Left renal cortex interstitium (tissue), 4 donors: ENCODE measurements around the gene KLHL7. TPM values are rescaled to one million over a fixed set of nuclear protein-coding genes. Genes with fewer than 3 reads are reported as not detected.
"Not testable (repeated sequence)": the region's sequence is repeated elsewhere in the genome, so short reads cannot be mapped to it uniquely, and the experiment has no call there.

Experiments used
- DNase-seq, 4 donors: peaks; one replicate each; pipeline ENCODE4 v3.0.0-alpha.2; 2013; ENCODE audit warnings: low read depth in 4 of 4, low spot score in 2 of 4, missing footprints in 1 of 4
- polyA plus RNA-seq, 4 donors: library from polyadenylated mRNA; unstranded; fragments of 120-200 nt; gene quantifications; one replicate each; pipeline ENCODE4 v1.2.1, GENCODE V29; 2013; ENCODE audit not compliant: insufficient read length in 4 of 4

Gene KLHL7
- polyA plus RNA-seq, 4 donors, result 45.4 to 53.5 (median 50.5) TPM

DNA sequence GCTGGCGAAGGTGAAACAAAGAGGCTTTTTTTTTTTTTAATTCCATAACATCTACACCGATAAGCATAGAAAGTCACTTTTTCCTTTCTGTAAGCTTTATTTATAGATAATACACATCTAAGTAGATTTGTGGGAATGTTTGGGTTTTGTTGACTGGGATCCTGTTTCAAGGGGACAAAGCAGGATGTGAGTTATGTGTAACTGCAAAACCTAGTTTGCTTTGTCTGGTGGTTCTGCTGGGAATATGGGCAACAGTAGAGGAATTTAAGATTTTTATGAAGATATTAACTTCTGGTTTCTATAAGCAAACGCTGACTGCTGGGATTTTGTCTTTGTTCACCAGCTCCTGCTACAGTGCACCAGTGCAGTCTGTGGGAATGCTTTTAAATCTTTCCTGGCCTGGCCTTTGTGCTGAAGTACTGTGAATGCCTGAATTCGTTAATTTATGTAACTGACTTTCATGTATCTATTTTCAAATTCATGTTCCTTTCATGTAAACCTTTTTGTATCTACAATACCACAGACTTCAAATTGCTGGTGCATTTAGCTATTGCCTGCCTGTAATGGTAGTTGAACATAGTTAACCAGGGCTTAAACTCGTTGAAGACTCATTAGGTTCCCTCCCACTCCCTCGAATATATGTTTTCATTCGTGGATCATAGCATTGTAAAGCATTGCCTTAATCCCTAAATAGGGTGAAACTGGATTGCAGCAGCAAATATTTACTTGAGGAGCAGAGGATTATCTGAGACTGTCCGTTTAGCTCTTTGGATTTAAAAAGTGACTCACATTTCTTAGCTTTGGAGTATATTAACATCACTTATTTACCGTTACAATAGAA lies 1.5 kb downstream of the KLHL7 start:
- peak; percentile 20 to 48 (median 28) for DNase-seq

DNA sequence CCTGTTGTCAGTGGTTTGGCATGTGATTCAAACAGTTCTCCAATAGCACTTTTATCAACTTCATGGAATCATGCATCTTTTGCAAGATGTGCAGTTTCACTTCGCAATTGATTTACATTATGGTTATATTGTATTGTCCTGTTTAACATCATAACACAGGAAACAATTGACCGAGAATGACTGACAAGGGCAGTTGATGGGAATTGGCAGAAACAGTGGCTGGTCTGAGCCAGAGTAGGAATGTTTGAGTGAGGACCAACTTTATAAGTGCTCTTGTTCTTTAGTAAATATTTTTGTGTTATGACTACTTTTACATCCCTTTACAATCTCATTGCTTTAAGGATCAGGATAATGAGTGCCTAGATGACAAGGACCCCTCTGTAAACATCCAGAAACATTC lies 2.2 kb downstream of the KLHL7 start:
- no peak for DNase-seq

GRCh38 chr7:23108995-23109394 lies 3.4 kb downstream of the KLHL7 start:
- no peak for DNase-seq

- DNase-seq, result no peak
These were observed 3.9 kb downstream of the KLHL7 start for GRCh38 chr7:23109470-23109869.

DNA sequence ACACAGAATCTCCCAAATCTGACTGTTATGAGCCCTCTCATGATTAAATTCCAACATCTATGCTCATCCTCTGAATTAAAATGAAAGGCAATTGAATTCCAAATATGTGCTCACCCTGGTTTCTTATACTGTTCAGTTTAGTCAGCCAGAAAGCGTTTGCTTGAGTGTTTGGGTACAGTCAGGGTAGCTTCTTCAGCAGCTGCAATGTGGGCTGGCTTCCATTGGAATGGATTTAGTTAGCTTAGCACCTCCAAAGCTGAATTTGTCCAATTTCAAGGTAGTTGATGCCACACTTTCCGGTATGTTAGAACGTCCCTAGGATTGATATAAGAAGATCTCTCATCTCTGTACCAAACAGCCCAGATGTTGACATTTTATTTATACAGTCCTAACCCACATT lies 9.3 kb downstream of the KLHL7 start:
- no peak for DNase-seq

DNA sequence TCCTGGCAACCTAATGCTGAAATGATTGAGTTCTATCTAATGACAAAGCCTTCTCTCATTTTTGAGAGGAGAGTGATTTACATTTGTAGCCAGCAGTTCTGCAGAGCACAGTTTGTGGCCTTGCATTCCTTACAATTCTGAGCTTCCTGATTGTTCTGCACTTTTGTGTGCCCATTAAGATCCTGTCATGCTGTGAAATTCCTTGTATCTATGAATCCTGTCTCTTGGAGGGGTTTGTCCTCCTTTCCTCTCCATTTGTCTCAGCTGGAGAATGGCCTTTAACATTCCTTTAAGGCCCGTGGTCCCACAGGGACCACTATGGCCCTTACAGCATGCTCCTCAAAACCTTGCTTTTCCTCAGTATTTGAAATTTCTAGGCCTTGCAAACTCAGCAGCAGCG lies 10.4 kb downstream of the KLHL7 start:
- DNase-seq, result no peak

DNA sequence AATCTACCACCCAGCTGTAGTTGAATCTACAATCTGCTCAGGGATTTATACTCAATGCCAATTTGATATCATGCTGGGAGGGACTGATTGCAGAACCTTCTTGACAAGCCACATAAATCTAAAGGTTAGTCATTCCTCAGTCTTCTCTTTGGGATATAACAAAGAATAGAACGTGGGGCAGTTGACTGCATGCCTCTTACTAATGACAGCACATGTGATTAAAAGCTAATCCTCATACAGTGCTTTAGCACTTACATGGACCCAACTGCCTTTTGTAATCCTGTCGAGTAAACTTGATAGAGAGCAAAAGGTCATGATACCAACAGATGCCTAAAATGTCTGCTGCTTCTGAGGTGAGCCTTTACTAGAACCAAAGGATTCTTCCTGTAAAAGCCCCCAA lies 12.3 kb downstream of the KLHL7 start:
- no peak for DNase-seq

DNA sequence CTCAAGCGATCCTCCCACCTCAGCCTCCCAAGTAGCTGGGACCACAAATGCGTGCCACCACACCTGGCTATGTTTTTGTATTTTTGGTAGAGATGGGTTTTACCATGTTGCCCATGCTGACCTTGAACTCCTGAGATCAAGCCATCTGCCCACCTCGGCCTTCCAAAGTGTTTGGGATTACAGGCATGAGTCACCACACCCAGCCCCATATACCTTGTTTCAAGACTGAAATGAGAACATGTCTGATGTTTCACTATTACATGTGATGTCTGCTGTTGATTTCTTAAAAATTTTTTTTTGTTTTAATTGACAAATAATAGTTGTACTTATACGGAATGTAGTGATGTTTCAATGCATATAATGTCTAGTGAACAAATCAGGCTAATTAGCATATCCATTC lies 14.5 kb downstream of the KLHL7 start:
- no peak for DNase-seq

- no peak for DNase-seq
These were observed 15.6 kb downstream of the KLHL7 start for GRCh38 chr7:23121165-23121564.

GRCh38 chr7:23123007-23123406 lies 17.4 kb downstream of the KLHL7 start:
- no peak for DNase-seq

DNA sequence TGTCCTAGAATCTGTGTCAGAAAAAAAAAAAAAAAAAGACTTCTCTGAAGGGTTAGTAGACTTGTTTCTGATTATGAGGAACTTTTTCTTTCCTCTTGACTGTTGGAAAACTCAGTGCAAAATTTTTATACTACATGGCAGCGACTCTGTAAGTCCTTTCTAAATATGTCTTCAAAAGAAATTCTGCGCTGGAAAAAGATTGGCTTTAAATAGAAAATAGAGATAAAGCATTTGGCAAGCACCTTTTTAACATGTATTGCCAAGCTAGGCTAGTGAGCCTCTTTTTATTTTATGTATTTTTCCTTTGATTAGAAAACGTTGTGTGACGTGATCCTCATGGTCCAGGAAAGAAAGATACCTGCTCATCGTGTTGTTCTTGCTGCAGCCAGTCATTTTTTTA lies 17.9 kb downstream of the KLHL7 start:
- no peak for DNase-seq

DNA sequence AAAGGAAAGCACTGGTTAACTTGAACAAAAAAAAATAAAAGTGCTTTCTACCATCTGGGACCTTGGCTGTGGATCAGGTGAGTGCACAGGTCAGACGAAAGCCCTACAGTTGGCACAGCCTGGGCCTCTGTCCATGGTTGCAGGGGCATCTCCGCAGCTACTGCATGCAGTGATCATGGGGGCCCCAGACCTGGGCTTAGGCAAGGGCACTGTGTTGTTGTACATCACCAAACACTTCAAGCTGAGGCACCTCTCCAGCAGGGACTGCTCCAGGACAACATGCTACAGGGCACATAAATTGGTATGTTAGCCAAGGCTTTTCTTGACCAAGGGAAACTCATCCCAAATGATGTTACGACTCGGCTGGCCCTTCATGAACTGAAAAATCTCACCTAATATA lies 23.5 kb downstream of the KLHL7 start:
- DNase-seq, result no peak

DNA sequence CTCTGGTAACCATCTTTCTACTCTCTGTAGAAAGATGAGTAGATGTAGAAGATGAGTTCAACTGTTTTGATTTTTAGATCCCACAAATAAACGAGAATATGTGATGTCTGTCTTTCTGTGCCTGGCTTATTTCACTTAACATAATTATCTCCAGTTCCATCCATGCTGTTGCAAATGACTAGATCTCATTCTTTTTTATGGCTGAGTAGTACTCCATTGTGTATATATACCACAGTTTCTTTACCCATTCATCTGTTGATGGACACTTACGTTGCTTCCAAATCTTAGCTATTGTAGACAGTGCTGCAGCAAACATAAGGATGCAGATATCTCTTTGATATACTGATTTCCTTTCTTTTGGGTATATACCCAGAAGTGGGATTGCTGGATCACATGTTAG lies 26.2 kb downstream of the KLHL7 start:
- not testable (repeated sequence) for DNase-seq

- DNase-seq, result no peak
These were observed 28.2 kb downstream of the KLHL7 start for GRCh38 chr7:23133797-23134196.

- DNase-seq, result no peak
These were observed 30.2 kb downstream of the KLHL7 start for GRCh38 chr7:23135755-23136154.

DNA sequence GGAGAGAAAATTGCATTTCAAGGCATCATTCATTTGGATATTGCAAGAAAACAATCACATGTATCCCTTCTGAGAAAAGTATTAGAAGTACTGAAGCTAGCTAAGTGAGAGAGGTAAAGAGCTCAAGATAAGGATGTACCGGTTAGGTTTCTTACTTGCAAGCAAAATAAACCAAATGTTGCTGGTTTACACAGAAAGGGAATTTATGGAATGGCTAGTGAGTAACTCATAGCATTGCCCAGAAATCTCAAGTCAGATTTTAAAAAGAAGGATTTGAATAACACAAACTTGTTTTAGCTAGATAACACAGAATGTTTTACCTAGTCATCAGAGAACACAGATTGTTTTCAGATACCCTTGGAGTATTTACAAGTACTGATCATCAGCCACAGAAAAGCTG lies 30.6 kb downstream of the KLHL7 start:
- DNase-seq, result no peak

GRCh38 chr7:23157679-23158078 lies 52.1 kb downstream of the KLHL7 start:
- no peak for DNase-seq

DNA sequence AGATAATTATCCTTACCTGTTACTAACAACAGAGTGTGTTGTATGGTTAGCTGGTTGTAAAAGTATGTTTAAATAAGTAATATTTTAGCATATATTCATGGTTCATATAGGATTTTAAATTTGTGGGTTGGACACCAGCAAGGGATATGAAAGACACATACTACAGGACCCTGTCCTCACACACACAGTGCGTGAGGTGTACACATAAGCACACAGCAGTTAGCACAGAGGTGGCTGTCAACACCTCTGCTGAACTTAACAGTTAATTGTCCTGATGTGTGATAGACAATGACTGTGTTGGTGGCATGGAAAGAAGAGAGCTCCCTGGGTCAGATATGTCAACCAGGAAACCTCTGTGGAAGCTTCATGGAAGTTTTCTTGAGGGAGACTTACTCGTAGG lies 53.0 kb downstream of the KLHL7 start:
- no peak for DNase-seq

DNA sequence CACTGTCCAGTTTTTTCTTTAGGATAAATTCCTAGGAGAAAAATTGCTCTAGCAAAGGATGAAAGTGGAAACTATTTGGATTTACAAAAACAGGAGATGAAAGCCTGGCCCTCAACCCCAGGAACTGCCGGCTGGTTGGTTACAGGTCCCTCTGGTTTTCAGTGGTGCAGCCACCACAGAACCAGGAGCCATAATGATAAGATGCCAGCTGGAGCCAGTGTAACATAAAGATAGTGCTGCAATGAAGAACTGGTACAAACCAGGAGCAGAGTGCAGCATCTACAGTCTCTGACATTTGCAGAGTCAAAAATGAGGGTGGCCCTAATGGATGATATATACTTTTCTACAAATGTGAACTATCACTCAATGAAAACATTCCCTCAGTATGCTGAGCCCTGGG lies 55.9 kb downstream of the KLHL7 start:
- no peak for DNase-seq

DNA sequence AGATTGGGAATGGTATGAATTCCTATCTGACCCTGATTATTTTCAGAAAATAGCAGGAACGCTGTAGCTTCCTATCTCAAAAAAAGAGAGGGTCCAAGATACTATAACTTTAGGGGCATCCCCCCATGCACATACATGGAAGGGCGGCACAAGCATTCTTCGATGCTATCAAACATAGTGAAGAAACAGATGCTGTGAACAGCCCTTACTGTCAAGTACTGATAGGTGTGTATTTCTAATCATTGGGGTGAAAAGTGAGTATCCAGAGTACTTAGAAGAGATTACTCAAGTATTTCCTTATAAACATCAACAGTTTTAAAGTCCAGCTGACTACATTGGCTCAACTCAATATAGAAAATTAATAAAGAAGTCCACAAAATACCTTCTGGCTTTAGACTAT lies 59.3 kb downstream of the KLHL7 start:
- DNase-seq, result no peak

GRCh38 chr7:23165316-23165715 lies 59.7 kb downstream of the KLHL7 start:
- no peak for DNase-seq

- DNase-seq, result no peak
These were observed 62.1 kb downstream of the KLHL7 start for GRCh38 chr7:23167691-23168090.
